HepG2 (cell line): ENCODE data around the gene SHROOM1. TPM values are rescaled to one million over a fixed set of nuclear protein-coding genes. Genes with fewer than 3 reads are reported as not detected.

Source experiments
- ATAC-seq: fragments of 200-7000 bp; cut with Tn5 transposase; 3 replicates; pipeline ENCODE4 v1.9.1; 2020; ENCODE audit warnings: mild to moderate bottlenecking, moderate library complexity
- BruUV-seq: library from RNA; stranded (reverse); fragments of 400-500 nt; replicated peaks from 2 replicates; lab custom pipeline; 2021; lab: Mats Ljungman, UMichigan
- CTCF ChIA-PET: fragments of 300-600 bp; formaldehyde crosslinking; extraction: SDS; loops from one replicate; lab custom pipeline; 2021; ENCODE audit warnings: low total read pairs, inconsistent platforms, low intra/inter-chr PET ratio; lab: Yijun Ruan, JAX
- POLR2A ChIA-PET: fragments of 350-600 bp; sonication (Branson Sonifier 250); formaldehyde crosslinking; loops from one replicate; lab custom pipeline; 2020; ENCODE audit warnings: antibody characterized with exemption, inconsistent platforms; lab: Yijun Ruan, JAX
- DNase-seq: peaks from one replicate; pipeline ENCODE4 v3.0.0-alpha.2; 2015; ENCODE audit warnings: low spot score
- FAIRE-seq: peaks from 3 replicates; lab custom pipeline; 2011; peaks lifted over from hg19 to GRCh38; lab: Jason Lieb, UNC
- H2AFZ ChIP-seq: one replicate; pipeline ENCODE4 v1.6.1; 2011; ENCODE audit warnings: low read length, inconsistent platforms
- H3K27ac ChIP-seq: fragments of 300-600 bp; 3 replicates; pipeline ENCODE4 v1.8.0; 2011; ENCODE audit warnings: mixed run types, mild to moderate bottlenecking, mixed read lengths, low read length, inconsistent platforms; ENCODE audit not compliant: insufficient read depth; ENCODE audit errors: extremely low read length
- H3K27me3 ChIP-seq, 2 experiments: fragments of 200-600 bp in 1 of 2; 2 replicates in 1 of 2; 3 replicates in 1 of 2; pipeline versions ENCODE4 v1.6.0 to v1.8.0; 2011; ENCODE audit warnings: low read length in 2 of 2, mild to moderate bottlenecking in 2 of 2, moderate library complexity in 2 of 2, inconsistent platforms in 1 of 2; ENCODE audit not compliant: insufficient read depth in 2 of 2, control insufficient read depth in 1 of 2
- H3K36me3 ChIP-seq, 2 experiments: fragments of 200-600 bp in 1 of 2; replicated peaks in 1 of 2; 2 replicates in 1 of 2; 3 replicates in 1 of 2; pipeline versions ENCODE4 v1.5.1 to v1.8.0; 2011; ENCODE audit warnings: low read length in 2 of 2, inconsistent platforms in 1 of 2; ENCODE audit not compliant: insufficient read depth in 2 of 2, control insufficient read depth in 1 of 2
- H3K4me1 ChIP-seq: 2 replicates; pipeline ENCODE4 v1.5.1; 2012; ENCODE audit warnings: low read length, inconsistent platforms; ENCODE audit not compliant: insufficient read depth
- H3K4me2 ChIP-seq: 2 replicates; pipeline ENCODE4 v1.6.0; 2011; ENCODE audit warnings: low read depth, low read length, inconsistent platforms
- H3K4me3 ChIP-seq, 3 experiments: fragments of 200-600 bp in 1 of 3; sonication (generic), shearing (Covaris generic) in 1 of 3; replicated peaks in 1 of 3; 2 replicates each; pipeline ENCODE4 v1.5.1; 2011 to 2016; ENCODE audit warnings: low read length in 3 of 3, inconsistent platforms in 2 of 3, low read depth in 2 of 3, mild to moderate bottlenecking in 2 of 3, control low read depth in 1 of 3, mixed read lengths in 1 of 3; ENCODE audit not compliant: insufficient read depth in 1 of 3
- H3K79me2 ChIP-seq: one replicate; pipeline ENCODE4 v1.6.1; 2011; ENCODE audit warnings: low read length, inconsistent platforms; ENCODE audit not compliant: insufficient read depth
- H3K9ac ChIP-seq: 2 replicates; pipeline ENCODE4 v1.6.0; 2011; ENCODE audit warnings: mild to moderate bottlenecking, low read depth, low read length, inconsistent platforms; ENCODE audit not compliant: insufficient read depth
- H3K9me3 ChIP-seq: 2 replicates; pipeline ENCODE4 v1.5.1; 2012; ENCODE audit warnings: mild to moderate bottlenecking, low read length
- H4K20me1 ChIP-seq: 2 replicates; pipeline ENCODE4 v1.6.0; 2011; ENCODE audit warnings: inconsistent platforms, mild to moderate bottlenecking, low read length, moderate library complexity; ENCODE audit not compliant: insufficient read depth
- FOXA1 ChIP-seq, 2 experiments: fragments of 450-650 bp in 1 of 2; sonication (generic) in 1 of 2; formaldehyde crosslinking in 1 of 2; IDR thresholded peaks; 2 replicates each; pipeline versions ENCODE4 v1.4.0 to v1.6.1; 2016 to 2020; ENCODE audit warnings: missing genetic modification reagents in 1 of 2
- NCOA2 ChIP-seq: sonication (generic); formaldehyde crosslinking; IDR thresholded peaks from 2 replicates; pipeline ENCODE4 v1.8.0; 2022; ENCODE audit warnings: inconsistent platforms
- XBP1 ChIP-seq: sonication (generic); formaldehyde crosslinking; IDR thresholded peaks from 2 replicates; pipeline ENCODE4 v1.5.0; 2020; ENCODE audit warnings: missing genetic modification reagents
- ZNF713 ChIP-seq: sonication (generic); formaldehyde crosslinking; IDR thresholded peaks from 2 replicates; pipeline ENCODE4 v1.4.0; 2020; ENCODE audit warnings: mild to moderate bottlenecking, missing genetic modification reagents
- WGBS: methylation state at CpG from one replicate; pipeline ENCODE4 v1.1.6; 2017; ENCODE audit warnings: low lambda C conversion rate; 5-methylcytosine and 5-hydroxymethylcytosine counted together
- in situ Hi-C: cut with HindIII; loops from 2 replicates; pipeline ENCODE4 v1.10.0; 2017; ENCODE audit warnings: low pct_unique_long_range_greater_than_20kb; ENCODE audit not compliant: extremely low pct_ligation_motif_present
- intact Hi-C: fragments of 100-400 bp; cut with micrococcal nuclease; formaldehyde crosslinking; loops from one replicate; pipeline ENCODE4 v1.10.0; 2022; ENCODE audit not compliant: unreplicated experiment
- polyA plus RNA-seq, 8 experiments: library from polyadenylated mRNA; depleted of rRNA in 3 of 8; stranded (reverse) in 7 of 8; unstranded in 1 of 8; fragments of >200 nt; fragmentation: Illumina TruSeq in 4 of 8; extraction: Trizol in 4 of 8; gene quantifications; 2 replicates each; pipeline versions ENCODE4 v1.2.1 to v1.2.3, GENCODE V29; 2011 to 2016; ENCODE audit warnings: low read depth in 4 of 8, missing spikeins in 1 of 8, mixed read lengths in 1 of 8; ENCODE audit not compliant: insufficient read depth in 1 of 8
- total RNA-seq, 5 experiments: library from RNA; depleted of rRNA; stranded (reverse); fragments of >200 nt; fragmentation: Illumina TruSeq; extraction: Trizol; gene quantifications; 2 replicates each; pipeline ENCODE4 v1.2.3, GENCODE V29; 2016; ENCODE audit warnings: low read depth in 1 of 5
- TF ChIP-seq, protein P1 (sequence below): sonication (generic); formaldehyde crosslinking; IDR thresholded peaks from 2 replicates; pipeline ENCODE4 v1.5.0; 2020; ENCODE audit warnings: mild to moderate bottlenecking, missing genetic modification reagents, borderline replicate concordance
- TF ChIP-seq, protein P2 (sequence below): sonication (generic); formaldehyde crosslinking; IDR thresholded peaks from 2 replicates; pipeline ENCODE4 v1.8.1; 2023; ENCODE audit warnings: mild to moderate bottlenecking, missing genetic modification reagents
- TF ChIP-seq, protein P3 (sequence below): fragments of 450-650 bp; IDR thresholded peaks from 2 replicates; pipeline ENCODE4 v1.6.1; 2017

The SHROOM1 gene
- total and polyA plus RNA-seq, 2 of the 13 experiments (the other 11 are each of a cell fraction or from before 2014, with no cell fraction given): 18.2 to 25.7 TPM

DNA sequence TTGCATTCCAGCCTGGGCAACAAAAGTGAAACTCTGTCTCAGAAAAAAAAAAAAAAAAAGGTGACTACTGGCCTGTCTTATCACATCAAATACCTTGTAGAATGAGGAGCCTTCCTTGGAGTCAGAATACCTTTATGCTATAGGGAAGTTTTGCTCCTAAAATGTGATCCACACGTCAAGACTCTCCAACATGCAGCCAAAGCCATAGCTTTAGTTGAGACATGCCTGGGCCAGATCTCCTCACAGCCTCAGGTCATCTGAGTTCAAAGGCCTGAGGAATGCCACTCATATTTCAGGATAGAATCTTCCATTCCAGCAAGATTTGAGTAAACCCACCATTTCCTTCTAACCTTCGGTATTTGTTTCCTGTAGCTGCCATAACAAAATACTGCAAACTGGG is 31.1 kb downstream of the SHROOM1 start:
- Histone ChIP-seq H3K27me3 (no peaks in the 10 kb centered on the region), H3K4me2 (no peak overlapping the region), H3K9ac (no peak overlapping the region), H3K36me3 (peaks cover 0 to 2% of the 10 kb centered on the region in 2 experiments; a peak in 1 of 5 replicates), H3K9me3 (no peaks in the 10 kb centered on the region), H3K4me3 (no peak overlapping the region), H4K20me1 (no peaks in the 10 kb centered on the region), H3K79me2 (peaks cover 9% of the 10 kb centered on the region), H3K4me1 (peaks cover 37% of the 10 kb centered on the region)
- FAIRE-seq (no peak), DNase-seq (no peak), ATAC-seq (no peak)
- intact Hi-C loops: no loop called here
- POLR2A ChIA-PET: interaction anchor here (1.5 kb wide), 1 partner anchor 8 kb away, joined by 8 read pairs; no protein-coding TSS in a partner anchor
- CTCF ChIA-PET: no interaction called here
- in situ Hi-C loops: no loop called here
- WGBS: 93% methylated on average over 2 of the region's 2 CpGs
- BruUV-seq: no TSS peak
- no peak for TF ChIP-seq NCOA2 (CRISPR knock-in tag)
- TF ChIP-seq, all 625 proteins: peak for 0
- Histone ChIP-seq H3K27ac (no peak overlapping the region), H2AFZ (no peak overlapping the region)

DNA sequence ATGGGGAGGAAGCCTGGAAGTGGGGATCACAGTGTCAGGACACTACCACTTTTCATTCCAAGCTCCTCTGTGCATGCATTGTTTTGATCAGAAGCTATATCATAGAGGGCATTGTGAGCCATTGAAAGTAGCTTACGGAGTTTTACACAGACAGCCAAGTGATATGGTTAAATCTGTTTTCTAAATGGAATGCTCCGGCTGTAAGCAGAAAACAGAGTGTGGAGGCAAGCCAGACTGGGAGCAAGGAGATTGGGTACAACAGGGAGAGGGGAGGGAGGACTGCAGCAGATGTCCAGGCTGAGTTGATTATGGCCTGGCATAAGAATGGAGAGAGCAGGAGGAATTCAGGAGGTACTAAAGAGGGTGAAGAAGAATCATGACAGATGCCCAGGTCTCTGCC is 32.8 kb downstream of the SHROOM1 start:
- in situ Hi-C loops (no loop called here), intact Hi-C loops (no loop called here)
- no peak overlapping the region for H3K4me3 ChIP-seq
- peaks cover 0 to 2% of the 10 kb centered on the region in 2 experiments; a peak in 1 of 5 replicates for H3K36me3 ChIP-seq
- no peaks in the 10 kb centered on the region for H3K9me3 ChIP-seq
- no TSS peak for BruUV-seq
- H2AFZ ChIP-seq: no peak overlapping the region
- peaks cover 37% of the 10 kb centered on the region for H3K4me1 ChIP-seq
- H3K4me2 ChIP-seq: no peak overlapping the region
- H3K27ac ChIP-seq: no peak overlapping the region
- DNase-seq (no peak), FAIRE-seq (no peak), ATAC-seq (no peak)
- no peak overlapping the region for H3K9ac ChIP-seq
- no peaks in the 10 kb centered on the region for H4K20me1 ChIP-seq
- CTCF ChIA-PET: no interaction called here
- H3K79me2 ChIP-seq: peaks cover 9% of the 10 kb centered on the region
- 96% methylated on average over 2 of the region's 2 CpGs for WGBS
- no peaks in the 10 kb centered on the region for H3K27me3 ChIP-seq
- POLR2A ChIA-PET: interaction anchor here (1.5 kb wide), 1 partner anchor 10 kb away, joined by 8 read pairs; no protein-coding TSS in a partner anchor
- TF ChIP-seq, protein P1, sequence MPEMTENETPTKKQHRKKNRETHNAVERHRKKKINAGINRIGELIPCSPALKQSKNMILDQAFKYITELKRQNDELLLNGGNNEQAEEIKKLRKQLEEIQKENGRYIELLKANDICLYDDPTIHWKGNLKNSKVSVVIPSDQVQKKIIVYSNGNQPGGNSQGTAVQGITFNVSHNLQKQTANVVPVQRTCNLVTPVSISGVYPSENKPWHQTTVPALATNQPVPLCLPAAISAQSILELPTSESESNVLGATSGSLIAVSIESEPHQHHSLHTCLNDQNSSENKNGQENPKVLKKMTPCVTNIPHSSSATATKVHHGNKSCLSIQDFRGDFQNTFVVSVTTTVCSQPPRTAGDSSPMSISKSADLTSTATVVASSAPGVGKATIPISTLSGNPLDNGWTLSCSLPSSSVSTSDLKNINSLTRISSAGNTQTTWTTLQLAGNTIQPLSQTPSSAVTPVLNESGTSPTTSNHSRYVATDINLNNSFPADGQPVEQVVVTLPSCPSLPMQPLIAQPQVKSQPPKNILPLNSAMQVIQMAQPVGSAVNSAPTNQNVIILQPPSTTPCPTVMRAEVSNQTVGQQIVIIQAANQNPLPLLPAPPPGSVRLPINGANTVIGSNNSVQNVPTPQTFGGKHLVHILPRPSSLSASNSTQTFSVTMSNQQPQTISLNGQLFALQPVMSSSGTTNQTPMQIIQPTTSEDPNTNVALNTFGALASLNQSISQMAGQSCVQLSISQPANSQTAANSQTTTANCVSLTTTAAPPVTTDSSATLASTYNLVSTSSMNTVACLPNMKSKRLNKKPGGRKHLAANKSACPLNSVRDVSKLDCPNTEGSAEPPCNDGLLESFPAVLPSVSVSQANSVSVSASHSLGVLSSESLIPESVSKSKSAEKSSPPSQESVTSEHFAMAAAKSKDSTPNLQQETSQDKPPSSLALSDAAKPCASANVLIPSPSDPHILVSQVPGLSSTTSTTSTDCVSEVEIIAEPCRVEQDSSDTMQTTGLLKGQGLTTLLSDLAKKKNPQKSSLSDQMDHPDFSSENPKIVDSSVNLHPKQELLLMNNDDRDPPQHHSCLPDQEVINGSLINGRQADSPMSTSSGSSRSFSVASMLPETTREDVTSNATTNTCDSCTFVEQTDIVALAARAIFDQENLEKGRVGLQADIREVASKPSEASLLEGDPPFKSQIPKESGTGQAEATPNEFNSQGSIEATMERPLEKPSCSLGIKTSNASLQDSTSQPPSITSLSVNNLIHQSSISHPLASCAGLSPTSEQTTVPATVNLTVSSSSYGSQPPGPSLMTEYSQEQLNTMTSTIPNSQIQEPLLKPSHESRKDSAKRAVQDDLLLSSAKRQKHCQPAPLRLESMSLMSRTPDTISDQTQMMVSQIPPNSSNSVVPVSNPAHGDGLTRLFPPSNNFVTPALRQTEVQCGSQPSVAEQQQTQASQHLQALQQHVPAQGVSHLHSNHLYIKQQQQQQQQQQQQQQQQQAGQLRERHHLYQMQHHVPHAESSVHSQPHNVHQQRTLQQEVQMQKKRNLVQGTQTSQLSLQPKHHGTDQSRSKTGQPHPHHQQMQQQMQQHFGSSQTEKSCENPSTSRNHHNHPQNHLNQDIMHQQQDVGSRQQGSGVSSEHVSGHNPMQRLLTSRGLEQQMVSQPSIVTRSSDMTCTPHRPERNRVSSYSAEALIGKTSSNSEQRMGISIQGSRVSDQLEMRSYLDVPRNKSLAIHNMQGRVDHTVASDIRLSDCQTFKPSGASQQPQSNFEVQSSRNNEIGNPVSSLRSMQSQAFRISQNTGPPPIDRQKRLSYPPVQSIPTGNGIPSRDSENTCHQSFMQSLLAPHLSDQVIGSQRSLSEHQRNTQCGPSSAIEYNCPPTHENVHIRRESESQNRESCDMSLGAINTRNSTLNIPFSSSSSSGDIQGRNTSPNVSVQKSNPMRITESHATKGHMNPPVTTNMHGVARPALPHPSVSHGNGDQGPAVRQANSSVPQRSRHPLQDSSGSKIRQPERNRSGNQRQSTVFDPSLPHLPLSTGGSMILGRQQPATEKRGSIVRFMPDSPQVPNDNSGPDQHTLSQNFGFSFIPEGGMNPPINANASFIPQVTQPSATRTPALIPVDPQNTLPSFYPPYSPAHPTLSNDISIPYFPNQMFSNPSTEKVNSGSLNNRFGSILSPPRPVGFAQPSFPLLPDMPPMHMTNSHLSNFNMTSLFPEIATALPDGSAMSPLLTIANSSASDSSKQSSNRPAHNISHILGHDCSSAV (CRISPR knock-in tag): no peak
- TF ChIP-seq XBP1 (CRISPR knock-in tag): no peak
- TF ChIP-seq ZNF713: no peak
- TF ChIP-seq, protein P2, sequence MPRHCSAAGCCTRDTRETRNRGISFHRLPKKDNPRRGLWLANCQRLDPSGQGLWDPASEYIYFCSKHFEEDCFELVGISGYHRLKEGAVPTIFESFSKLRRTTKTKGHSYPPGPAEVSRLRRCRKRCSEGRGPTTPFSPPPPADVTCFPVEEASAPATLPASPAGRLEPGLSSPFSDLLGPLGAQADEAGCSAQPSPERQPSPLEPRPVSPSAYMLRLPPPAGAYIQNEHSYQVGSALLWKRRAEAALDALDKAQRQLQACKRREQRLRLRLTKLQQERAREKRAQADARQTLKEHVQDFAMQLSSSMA (CRISPR knock-in tag): no peak
- TF ChIP-seq FOXA1 (IDR thresholded peaks at IDR 0.05): no peak
- no peak for TF ChIP-seq FOXA1 (CRISPR knock-in tag; IDR thresholded peaks at IDR 0.05)
- TF ChIP-seq, protein P3, sequence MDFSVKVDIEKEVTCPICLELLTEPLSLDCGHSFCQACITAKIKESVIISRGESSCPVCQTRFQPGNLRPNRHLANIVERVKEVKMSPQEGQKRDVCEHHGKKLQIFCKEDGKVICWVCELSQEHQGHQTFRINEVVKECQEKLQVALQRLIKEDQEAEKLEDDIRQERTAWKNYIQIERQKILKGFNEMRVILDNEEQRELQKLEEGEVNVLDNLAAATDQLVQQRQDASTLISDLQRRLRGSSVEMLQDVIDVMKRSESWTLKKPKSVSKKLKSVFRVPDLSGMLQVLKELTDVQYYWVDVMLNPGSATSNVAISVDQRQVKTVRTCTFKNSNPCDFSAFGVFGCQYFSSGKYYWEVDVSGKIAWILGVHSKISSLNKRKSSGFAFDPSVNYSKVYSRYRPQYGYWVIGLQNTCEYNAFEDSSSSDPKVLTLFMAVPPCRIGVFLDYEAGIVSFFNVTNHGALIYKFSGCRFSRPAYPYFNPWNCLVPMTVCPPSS: no peak
